Hematopoietic multipotent progenitor cell treated with erythropoietin and hydrocortisone succinate and interleukin-3 and kit ligand, for 4 days (in vitro differentiated cells): ENCODE measurements around the gene ISCA2.
"Not testable (repeated sequence)": the region's sequence is repeated elsewhere in the genome, so short reads cannot be mapped to it uniquely, and the experiment has no call there.

Source experiments
- DNase-seq: peaks from one replicate; pipeline ENCODE4 v3.0.0-alpha.2; 2015

The ISCA2 gene, protein sequence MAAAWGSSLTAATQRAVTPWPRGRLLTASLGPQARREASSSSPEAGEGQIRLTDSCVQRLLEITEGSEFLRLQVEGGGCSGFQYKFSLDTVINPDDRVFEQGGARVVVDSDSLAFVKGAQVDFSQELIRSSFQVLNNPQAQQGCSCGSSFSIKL

DNA sequence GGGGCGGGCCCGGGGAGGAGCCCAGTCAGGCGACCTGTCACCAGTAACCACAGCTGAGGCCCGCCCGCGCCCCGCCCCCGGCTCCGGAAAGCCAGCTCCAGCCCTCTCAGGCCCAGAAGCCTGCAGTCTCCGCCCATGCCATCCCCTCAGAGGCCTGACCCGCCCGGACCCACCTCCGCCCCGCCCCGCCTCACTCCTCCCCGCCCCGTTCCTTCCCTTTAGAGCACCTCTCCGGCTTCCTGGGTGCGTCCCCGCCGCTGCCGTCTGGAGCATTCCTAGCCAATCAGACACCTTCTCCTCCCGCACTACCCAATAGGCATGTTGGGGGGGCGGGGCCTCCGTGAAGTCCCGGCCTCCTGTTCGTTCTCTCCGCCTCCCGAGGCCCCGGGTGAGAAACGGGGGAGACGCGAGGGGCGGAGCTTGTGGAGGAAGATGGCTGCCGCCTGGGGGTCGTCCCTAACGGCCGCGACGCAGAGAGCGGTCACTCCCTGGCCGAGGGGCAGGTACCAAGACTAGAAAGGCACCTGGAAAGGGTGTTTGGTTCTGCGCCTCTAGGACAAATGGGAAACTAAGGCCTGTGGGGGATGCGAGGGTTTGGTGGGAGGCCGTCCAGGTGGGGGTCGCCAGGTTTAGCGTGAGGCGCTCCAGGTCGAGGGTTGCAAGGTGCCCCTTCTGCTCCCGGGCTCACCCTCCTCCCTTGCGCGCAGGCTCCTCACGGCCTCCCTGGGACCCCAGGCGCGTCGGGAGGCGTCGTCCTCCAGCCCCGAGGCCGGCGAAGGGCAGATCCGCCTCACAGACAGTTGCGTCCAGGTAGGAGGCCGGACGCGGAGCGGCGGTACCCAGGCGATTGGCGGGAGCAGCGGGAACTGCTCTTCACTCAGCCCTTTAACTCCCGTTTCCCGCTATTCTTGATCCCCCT is at the start of gene ISCA2:
Gene ISCA2, plus strand, starts transcription at position 423 of the 919 bp plus-strand sequence. Its CDS starts 10 bp downstream, at position 433.
- DNase-seq = peak; percentile 100

DNA sequence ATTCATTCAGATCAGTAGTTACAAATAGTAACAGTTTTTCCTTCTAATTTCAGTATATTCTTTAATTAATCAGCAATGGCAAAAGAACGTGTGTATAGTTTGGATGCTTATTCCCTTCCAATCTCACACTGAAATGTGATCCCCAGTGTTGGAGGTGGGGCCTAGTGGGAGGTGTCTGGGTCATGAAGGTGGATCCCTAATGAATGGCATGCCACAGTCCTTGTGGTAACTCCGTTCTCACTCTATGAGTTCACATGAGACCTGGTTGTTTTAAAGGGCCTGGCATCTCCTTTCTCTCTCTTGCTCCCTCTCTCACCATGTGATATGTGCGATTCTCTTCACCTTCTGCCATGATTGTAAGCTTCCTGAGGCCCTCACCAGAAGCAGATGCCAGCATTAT is 48.7 kb upstream of the ISCA2 start:
- no peak for DNase-seq

DNA sequence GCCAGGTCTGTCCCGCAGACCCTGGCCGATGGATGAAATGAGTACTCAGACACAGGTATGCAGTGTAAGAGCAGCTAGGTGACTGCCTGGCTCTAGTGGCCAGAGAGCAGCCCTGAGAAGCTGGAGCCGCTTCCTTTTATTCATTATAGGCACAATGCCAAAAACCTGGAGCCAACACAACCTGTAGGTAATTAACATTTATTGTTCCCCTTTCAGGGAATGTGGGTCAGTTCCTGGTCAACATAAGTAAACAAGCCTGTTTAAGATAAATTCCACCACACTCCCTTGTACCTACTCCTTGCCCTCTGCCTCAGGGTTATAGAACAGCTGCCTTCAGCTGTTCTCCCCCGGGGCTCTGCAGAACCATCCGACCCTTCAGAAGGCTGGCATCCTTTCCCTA is 39.2 kb upstream of the ISCA2 start:
- not testable (repeated sequence) for DNase-seq

DNA sequence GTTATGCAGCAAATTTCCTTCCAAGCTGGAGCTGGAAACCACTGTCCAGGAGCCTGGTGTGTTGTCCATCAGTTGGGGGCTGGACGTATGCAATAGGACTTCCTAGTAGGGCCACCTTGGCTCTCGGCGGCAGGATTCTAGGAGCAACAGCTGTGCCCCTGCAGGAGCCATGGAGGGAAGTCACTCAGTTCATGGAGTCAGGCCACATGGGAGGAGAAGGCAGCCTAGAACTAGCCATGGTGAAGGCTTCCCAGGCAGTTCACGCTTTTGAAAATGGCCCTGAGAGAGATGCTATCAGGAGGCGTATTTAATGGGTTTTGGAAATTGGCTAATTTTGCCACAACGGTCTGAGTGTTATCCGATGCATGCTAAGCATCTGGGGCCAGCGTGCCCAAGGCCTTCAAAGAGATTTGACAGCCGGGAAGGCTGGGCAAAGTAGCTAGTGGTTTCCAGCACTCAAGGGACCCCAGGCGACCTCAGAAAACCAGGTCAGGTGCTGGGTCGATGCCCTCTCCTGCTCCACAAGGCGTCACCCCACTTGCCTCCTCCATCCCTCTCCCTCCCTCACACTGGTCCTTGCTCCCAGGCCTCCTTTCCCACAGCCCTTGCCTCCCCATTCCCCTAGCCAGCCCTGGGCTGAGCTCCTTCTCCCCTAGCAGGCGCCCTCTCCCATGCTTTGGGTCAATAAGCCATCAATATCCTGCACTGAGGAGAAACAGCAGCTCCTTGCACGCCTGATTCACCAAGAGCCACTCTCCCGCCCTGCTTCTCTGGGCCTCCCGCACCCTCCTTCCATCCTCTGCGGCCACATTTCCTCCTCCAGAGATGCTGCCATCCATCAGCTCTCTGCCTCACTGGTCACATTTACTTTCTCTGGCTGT is 36.6 kb upstream of the ISCA2 start:
- no peak for DNase-seq

DNA sequence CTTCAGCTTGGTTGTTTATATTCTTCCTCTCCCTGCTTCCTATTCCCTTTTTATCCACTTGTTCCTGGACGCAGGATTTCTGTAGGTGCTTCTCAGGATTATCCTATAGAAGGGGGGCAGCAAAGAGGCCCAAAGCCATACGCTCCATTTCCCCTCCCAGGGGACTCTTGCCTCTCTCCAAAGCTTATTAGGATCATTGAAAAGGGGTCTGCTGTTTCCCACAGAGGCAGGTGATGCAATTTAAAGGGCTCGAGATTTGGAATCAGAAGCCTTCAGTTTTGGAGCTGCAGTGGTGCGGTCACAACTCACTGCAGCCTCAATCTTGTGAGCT is 36.0 kb upstream of the ISCA2 start:
- no peak for DNase-seq

DNA sequence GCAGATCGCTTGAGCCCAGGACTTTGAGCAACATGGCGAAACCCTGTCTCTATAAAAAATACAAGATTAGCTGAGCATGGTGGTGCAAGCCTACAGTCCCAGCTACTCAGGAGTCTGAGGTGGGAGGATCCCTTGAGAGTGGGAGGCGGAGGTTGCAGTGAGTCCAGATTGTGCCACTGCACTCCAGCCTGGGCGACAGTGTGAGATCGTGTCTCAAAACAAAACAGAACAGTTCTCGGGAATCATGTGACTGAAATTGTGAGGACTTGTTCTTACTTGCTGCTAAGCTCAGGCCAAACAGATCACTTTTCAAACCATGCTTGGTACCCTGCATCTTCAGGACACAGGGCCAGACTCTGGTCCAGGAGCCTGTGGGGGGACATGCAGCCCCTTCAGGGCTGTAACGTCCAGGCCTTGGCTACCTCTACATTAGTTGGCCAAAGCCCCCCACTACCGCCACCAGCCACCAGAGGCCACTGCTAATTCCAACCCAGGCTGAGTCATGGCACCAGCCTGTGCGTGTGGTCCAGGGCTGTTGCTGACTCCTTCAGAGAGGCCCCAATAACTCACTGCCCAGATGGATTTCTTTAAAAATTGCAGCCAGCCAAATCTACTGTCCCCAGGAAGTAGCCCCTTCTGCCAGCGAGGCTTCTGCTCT is 34.1 kb upstream of the ISCA2 start:
- peak; percentile 79 for DNase-seq

DNA sequence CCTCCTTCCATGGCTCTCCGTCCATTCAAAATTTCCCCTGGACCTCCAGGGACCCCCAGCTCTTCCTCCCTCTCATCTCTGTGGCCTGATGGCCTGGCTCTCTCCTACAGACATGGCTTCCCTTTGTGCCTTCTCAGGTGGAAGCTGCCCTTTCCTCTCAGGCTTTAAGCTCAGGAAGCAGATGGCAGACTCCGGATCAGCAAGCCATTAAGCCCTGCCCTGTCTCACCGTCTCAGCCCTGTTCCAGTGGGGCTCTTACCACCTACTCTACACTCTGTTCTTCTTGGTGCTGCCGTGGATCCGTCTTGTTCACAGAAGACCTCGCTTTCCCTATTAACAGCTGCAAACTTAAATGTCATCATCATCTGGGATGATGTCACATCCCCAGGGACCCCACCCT is 33.6 kb upstream of the ISCA2 start:
- peak; percentile 16 for DNase-seq

DNA sequence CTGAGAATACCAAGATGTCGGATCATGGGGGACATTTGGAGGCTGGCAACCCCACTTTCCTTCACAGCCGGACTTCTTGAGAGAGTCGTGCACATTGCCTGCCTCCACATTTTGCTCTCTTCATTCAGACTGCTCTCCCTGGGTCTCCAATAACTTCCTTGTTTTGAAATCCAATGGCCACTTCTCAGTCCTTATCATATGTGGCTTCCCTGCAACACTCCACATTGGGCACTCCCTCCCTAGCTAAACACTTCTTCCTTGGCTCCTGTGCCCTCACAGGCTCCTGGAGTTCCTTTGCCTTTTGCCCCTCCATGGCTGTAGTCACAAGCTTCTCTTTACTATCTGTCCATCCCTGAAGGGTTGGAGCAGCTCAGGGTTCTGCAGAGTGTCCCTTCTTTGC is 30.6 kb upstream of the ISCA2 start:
- DNase-seq = peak; percentile 10

DNA sequence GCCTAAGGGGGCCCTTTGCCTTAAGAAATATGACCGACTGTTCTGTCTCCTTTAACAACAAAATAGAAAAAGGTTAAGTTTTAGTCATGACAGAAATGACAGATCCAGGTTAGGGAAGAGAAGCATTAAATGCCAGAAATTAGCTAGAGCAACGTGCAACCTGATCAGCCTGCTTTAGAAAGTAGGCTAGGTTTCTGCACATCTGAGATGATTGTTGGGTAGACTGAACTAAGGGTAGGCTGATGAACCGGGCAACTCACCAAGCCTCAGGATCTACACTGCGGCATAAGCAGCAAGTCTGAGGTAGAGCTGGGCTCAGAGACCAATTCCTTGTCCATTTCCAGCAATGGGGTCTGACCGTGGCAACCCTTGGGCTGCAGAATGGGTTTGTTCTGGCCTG is 29.9 kb upstream of the ISCA2 start:
- no peak for DNase-seq

DNA sequence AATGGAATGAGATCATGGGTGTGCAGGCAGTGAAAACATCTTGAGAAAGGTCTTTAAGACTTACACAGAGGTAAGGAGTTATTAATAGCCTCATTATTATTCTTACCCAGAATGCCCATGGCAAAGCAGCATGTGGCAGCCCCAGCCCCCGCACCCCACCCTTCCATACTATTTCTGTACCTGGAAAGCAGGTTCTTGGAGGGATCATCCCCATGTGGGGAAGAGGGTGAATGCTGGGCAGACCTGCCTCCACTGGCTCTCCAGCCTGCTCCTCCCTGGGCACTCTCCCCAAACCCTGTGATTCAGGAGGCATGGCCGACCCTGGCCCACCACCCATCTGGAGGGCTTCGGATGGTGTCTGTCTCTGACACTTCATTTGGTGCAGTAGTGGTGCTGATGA is 28.8 kb upstream of the ISCA2 start:
- no peak for DNase-seq

DNA sequence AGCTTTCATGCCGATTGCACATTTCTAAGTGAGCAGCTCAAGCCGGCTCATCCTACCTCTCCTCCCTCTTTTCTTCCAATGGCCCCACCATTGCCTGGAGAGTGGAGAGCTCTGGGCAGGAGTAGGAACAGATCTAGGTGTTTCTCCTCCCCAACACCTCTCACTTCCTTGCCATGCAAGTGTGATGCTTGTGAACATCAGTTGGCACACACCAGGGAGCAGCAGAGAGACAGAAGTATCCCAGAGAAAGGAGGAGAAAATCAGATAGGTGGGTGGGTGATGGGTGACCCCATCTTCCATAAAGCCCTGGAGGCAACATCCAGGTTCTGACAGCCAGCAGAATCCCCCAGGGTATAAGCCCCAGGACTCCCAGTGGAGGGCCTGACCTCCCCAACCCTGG is 28.2 kb upstream of the ISCA2 start:
- DNase-seq = no peak

DNA sequence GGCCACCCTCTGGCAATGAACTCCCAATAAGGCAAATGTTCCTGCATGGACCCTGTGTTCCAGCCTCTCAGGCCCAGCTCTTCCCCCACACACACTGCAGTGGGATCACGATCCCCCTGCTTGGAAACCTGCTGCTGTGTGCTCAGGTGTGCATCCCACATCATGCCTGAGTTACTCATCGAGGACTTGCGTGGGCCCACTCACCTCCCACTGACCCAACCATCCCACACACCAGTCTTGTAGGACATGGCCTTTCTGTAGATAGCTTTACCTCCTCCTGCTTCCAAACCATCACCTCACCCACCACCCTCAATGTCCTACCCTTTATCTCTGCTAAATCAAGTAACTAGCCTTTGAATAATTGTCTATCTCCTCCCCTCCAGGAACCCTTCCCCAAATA is 25.1 kb upstream of the ISCA2 start:
- DNase-seq = no peak

DNA sequence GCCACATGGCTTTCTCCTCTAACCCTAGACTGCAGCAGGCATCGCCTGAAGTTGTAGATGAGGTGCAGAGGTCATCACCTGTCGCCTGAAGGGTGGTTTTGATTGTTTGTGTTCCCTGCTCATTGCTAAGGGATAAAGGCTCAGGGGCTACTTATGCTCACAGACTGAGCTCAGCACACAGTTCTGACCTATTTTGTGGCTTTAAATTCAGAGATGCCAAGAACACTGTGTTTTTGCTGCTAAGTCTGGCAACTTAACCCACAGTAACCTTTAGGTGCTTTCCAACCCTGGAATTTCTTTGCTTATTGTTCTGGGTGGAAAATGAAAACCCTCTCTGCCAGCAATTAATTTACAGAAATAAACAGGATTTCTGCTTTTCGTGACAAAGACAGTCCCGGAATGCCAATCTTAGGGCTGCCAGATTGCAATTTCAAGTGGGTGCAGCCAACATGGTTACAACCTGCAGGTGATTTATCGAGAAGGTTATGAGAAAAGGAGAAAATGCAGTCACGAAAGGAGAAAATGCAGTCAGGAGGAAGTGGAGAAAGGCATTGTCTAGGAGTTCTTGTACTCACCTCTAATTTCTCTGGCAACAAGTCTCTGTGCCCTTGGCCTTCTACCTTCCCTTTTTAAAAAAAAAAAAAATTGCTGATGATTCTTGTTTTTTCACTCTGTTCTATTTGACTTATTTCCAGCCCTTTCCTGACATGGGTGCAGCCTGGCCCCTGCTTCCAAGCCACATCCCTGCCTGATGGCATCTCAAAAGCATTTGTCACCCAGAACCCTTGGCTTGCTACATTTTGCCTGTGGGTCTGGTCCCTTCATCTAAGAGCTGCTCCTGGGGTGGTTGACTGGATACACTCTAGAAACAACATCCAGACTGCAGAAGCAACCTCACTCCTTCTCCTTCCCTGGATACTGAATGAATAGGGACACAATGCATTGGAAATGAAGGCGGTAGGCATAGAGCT is 23.7 kb upstream of the ISCA2 start:
- no peak for DNase-seq

DNA sequence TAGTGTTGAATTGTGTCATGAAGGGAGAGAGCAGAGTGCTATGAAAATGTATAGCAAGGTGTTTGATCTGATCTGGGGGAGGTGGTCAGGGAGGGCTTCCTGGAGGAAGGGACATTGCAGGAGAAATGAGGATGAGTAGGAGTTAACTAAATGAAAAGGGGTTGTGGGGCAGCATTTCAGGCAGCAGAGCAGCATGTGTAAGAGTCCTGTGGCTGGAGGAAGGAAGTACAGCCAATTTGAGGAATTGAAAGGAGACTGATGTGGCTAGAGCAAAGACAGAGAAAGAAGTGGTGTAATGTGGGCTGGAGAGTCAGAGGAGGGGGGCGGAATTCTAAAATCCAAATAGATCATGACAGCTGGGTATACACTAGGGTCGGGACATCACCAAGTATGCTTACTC is 21.0 kb upstream of the ISCA2 start:
- DNase-seq = no peak

DNA sequence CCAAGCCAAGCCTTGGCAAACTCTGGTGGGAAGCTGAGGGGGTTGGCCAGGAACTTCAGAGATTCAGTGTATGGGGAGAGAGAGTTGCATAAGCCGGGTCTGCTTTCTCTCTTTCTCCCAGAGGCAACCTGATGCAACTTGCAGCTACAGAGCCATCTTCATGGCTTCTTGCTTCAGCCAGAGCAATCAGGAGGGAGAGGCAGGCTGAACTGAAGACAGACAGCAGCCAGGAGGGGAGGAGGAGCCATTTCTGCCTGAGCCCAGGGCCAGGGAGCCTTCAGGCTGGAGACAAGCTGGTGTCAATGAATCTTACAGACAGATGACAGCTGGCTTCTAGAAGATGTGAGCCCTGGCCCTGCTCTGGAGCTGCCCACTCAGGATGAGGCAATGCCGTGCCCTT is 19.2 kb upstream of the ISCA2 start:
- no peak for DNase-seq

DNA sequence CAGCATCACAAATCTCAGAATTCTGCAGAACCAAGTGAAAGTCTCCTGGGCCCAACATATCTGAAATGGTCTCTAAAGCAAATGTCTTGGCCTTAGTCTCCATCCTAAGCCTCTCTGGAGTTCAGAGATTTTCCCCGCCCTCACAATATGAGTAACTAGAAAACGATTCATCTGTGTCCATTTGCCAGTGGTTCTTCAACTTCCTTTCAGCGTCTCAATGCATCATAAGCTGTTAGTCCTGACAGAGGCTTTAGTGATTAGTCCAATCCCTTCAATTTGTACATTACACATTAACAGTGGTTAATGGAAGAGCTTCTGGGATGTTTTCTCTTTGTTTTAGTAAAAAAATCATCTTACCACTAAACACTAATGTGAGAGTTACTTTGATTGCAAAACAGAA is 17.9 kb upstream of the ISCA2 start:
- no peak for DNase-seq

DNA sequence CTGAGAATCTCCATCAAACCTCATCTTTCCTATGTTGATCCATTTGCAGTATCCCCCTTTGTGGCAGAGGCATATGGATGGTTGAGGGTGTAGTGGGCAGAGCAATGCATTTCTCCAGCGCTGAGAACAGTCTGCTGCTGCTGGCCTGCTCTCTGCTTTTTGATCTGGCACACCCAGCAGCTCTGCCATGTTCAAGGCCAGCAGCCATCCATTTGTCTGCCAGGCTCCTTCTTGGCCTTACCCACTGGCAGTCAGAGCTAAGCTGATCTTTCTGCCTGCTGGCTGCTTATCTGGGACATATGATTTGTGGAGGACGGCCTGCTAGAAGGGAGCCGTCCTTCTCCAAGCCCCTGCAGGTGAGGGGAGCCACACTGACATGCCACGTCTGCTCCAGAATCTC is 17.5 kb upstream of the ISCA2 start:
- no peak for DNase-seq

DNA sequence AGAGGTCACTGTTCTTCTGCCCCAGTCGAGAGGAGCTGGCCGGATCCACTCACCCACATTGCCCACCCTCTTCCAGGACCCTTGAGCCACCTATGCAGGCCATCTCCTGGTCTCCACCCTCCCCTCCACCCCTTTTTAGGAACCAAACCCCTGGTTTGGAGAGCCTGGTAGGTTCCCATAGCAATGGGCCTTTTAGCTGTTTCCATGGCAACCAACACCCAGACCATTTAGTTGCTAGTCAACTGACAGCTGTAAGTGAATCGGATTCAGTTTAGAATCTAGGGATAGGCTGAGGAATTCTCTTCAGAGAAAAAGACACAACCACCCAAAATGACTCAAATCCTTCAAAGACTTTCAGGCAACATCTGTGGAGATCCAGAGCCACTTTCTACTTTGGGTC is 17.0 kb upstream of the ISCA2 start:
- DNase-seq = no peak

DNA sequence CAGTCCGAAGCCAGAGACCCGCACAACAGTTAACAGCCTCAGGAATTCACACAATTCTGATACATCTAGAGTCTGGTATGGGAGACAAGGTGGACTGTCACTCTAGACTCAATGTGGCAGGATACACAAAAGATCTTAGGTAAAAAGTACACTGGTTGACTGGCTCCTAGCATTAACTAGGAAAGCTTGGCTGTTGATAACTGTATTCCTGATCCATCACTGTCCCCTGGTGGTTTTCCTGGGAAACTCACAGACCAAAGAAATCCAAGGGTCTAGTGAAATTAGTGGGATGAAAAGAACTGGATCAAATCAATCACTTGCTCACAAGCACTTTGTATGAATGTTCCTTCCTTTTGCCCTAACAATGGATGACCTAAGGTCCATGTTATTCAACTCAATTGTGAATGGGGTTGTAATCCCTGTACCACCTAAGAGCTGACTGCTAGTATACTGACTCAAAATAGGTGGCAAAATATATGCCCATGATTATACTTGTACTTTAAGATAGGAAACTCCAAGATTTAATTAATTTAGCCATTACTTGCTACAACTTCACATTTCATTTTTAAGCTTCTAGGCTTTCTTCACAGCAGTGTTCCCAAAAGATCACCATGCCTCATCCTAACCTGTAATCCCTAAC is 14.4 kb upstream of the ISCA2 start:
- DNase-seq = peak; percentile 24

DNA sequence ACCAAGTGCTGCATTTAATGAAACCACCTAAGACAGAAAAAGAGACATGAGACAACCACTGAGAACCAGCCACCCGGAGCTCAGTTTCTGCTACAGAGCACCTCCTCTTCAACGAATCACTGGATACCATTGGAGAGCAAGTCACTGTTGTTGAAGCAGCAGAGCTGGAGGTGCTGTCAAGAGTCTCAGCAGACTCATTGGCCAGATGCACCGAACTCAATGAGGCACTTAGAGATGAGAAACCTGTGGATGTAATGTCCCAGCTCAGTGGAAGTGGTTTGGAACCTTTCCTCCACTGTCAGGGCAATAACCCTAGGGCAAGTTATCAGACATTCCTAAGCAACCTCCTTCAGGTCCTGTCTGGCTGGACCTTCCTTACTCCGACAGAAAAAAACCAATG is 13.5 kb upstream of the ISCA2 start:
- DNase-seq = no peak

DNA sequence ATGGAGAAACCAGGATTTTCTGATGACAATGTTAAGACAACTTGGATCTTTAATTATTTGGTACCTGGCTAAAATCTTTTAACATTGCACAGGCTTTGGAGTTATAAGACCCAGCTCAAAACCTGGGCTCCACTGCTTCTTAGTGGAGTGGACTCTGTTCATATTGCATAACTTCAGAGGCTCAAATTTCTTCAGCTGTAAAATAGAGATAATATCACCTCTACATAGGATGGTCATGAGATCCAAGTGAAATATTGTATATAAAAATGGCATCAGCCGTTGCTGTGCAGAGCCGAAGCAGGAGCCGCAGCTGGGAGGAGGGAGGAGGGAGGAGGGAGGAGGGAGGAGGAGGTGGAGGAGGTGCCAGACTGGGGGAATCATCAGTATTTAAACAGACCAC is 11.0 kb upstream of the ISCA2 start:
- DNase-seq = no peak

DNA sequence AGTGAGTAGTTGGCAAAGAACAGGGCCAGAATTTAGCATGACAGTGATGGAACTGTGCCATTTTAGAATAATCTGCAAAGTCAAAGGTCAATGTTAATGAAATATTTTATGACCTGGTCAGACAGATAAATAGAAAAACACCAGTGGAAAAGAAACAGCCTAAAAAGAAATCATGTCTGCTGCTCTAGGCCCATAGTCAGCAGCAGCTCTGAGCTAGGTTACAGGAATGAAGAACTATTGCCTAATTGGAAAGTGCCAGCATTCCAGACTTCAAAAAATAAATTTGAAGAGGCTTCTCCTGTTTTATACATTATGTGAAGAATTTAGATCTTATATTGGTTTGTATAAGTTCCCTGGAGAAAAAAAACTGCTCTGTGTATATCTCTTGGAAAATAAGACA is 10.2 kb upstream of the ISCA2 start:
- DNase-seq = no peak
